ENCODE results near the gene PON1.

GRCh38 chr7:95365151-95365550 lies 40.8 kb upstream of the PON1 start:
- TF ChIP-seq EZH2 (IDR thresholded peaks at IDR 0.05) (no peak), POLR2AphosphoS5 (IDR thresholded peaks at IDR 0.05; ENCODE audit: borderline replicate concordance, low read depth, low read length) (no peak)

All from SK-N-MC (cell line).